Measurements from ENCODE around the gene AMN.

- TF ChIP-seq CTCF (IDR thresholded peaks at IDR 0.05; ENCODE audit: borderline replicate concordance, extremely low read depth, low read length, poor library complexity, severe bottlenecking) (no peak), EZH2 (IDR thresholded peaks at IDR 0.05; ENCODE audit: borderline replicate concordance, low read depth, low read length, severe bottlenecking) (no peak)
These were observed 5.5 kb downstream of the AMN start for GRCh38 chr14:102927878-102928411.

Data from DND-41 (cell line).